HG03558 (cell line): ENCODE measurements around the gene DCXR.

Experiments used
- ATAC-seq: cut with Tn5 transposase; IDR thresholded peaks from one replicate; pipeline ENCODE4 v1.9.1; 2021; ENCODE audit warnings: moderate number of reproducible peaks; ENCODE audit not compliant: unreplicated experiment; ENCODE audit errors: extremely low read depth

The DCXR gene

DNA sequence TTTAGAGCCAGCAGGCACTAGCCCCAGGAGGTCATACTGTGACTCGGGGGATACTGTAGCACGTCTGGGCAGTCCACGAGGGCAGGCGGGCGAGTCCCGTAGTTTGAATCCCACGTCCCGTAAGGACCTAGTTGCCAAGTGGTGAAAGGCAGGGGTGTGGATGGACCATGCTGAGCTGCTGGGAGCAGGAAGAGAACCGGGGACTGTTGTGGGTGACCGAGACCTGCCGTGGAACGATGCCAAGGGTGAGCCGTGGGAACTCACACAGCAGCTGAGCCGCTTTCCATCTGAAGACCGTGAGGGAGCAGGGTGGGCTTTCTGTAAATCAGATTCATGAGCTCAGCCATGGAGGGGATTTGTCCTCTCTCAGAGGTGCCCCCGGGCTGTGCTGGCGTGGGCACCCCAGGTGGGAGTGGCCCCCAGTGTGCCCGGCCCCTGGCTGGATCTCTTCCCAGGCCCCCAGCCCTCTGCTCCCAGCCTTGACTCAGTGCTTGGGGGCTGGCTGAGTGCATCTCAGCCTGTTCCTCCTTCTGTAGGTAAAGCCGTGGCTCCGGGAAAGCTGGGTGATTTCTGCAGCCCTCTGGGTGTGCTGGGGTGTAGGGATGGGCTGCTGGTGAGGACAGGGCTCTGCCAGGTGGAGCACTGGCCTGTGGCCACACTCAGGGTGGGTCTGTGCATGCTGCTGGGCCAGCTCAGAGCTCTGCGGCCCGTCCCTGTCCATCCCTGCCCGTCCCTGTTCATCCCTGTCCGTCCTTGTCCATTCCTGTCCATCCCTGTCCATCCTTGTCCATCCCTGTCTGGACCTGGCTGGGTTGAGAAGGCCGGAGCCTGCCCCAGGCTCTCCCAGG is 46.4 kb downstream of the DCXR start:
- ATAC-seq = no peak

GRCh38 chr17:81987161-81987770 is 50.2 kb downstream of the DCXR start:
- ATAC-seq = no peak

- no peak for ATAC-seq
These were observed 50.9 kb downstream of the DCXR start for GRCh38 chr17:81986606-81987005.
